GM12873 (cell line): ENCODE data around the gene ANKRD44.

Experiments used
- TF ChIP-seq, protein P1 (sequence below): IDR thresholded peaks from 2 replicates; pipeline ENCODE4 v1.5.1; 2012; ENCODE audit warnings: low read depth, mild to moderate bottlenecking, moderate library complexity, low read length, control low read depth; ENCODE audit not compliant: insufficient read depth; ENCODE audit errors: missing control alignments

The ANKRD44 gene

DNA sequence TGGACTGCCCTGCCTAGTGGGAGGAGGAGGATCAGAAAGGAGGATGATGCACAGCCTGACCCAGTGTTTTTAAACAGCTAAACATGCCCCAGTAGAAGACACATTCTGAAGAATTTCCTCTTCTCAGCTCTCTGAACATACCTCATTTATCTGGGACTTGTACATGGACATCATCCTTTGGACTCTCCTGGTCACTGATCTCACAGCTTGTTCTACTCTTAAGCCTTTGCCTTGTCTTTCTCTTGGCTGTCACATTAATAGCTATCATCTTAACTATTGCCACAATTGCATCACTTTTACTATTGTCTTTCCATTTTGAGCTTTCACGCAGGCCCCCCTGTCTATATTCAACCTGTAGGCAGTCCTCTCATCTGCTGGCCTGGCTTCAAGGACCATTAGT, 342.1 kb downstream of the ANKRD44 start:
- TF ChIP-seq, protein P1, sequence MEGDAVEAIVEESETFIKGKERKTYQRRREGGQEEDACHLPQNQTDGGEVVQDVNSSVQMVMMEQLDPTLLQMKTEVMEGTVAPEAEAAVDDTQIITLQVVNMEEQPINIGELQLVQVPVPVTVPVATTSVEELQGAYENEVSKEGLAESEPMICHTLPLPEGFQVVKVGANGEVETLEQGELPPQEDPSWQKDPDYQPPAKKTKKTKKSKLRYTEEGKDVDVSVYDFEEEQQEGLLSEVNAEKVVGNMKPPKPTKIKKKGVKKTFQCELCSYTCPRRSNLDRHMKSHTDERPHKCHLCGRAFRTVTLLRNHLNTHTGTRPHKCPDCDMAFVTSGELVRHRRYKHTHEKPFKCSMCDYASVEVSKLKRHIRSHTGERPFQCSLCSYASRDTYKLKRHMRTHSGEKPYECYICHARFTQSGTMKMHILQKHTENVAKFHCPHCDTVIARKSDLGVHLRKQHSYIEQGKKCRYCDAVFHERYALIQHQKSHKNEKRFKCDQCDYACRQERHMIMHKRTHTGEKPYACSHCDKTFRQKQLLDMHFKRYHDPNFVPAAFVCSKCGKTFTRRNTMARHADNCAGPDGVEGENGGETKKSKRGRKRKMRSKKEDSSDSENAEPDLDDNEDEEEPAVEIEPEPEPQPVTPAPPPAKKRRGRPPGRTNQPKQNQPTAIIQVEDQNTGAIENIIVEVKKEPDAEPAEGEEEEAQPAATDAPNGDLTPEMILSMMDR: no peak

DNA sequence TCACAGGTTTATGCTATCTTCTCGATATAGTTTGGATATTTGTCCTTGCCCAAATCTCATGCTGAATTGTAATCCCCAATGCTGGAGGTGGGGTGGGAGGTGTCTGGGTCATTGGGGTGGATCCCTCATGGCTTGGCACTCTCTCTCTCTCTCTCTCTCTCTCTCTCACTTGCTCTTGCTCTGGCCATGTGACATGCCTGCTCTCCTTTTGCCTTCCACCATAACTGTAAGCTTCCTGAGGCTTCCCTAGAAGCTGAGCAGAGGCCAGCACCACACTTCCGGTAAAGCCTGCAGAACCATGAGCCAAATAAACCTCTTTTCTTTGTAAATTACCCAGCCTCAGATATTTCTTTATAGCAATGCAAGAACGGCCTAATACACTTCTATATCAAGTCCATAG, 342.8 kb downstream of the ANKRD44 start:
- TF ChIP-seq, protein P1: no peak

DNA sequence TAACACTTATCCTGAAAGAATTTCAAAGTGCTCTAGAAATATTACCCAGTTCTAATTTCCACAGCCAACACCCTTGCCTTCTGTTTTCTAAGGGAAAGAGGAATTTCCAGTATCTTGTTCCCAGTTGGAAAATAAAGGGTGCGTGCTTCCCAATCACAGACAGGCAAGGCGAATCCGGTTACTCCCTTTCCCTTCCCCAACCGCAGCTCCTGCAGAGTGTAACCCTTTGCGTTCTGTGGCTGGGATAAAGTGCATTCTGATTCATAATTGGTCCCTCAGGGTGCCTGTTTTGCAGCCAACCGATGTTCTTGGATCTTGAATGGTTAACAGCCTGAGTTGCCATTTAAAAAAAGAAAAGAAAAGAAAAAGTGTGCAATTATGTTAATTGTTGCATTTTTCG, 343.5 kb downstream of the ANKRD44 start:
- TF ChIP-seq, protein P1: no peak

DNA sequence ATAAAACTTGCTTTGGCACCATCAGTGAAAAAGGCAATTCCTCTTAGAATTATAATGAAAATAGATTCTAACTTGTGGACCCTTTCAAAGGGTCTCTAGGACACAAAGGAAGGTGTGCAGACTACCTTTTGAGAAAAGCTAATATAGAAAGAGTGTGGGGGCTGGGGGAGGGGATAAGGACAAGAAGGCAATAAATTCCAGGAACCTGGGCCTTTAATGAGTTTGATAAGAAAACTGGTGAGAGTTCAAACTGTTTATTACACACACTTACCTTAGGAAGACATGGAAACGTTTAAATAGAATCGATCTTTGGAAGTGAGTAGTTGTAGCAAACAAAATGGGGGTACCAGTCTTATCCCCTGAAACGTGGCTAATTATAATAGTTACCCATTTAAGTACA, 344.5 kb downstream of the ANKRD44 start:
- TF ChIP-seq, protein P1: no peak

DNA sequence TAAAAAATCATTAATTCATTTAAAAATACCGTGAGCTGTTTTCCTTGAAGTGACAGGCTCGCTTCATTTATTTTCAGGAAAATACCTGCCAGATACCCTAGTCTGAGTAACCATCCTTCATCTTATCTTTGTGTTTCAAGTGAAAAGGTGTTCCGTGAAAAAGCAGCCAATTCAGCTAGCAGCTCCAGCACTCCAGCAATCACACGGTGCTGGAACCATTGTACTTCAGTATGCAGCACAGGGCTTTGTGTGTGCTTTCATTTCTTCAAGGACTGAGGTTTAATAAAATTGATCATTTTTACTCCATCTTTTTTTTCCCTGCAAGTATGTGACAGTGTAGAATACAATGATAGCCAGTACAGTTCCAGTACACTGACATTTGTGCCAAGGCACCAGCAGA, 344.9 kb downstream of the ANKRD44 start:
- TF ChIP-seq, protein P1: no peak

DNA sequence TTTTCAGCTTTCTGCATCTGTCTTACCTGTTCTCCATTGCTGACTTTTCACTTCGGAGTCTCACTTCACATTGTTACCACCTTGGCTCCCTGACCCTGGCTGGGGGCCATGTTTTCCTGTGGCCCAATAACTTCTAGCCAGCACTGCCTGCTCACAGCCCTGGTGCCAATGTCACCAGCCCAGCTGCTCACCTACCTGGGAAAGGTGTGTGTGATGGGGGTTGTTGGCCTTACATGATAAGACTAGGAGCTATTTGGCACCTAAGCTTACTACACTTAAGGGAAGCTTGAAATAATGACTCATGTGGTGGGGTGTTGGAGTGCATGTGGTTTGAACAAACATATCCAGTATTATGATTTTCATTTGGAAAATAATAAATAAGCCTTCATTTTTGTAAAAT, 346.6 kb downstream of the ANKRD44 start:
- TF ChIP-seq, protein P1: no peak

DNA sequence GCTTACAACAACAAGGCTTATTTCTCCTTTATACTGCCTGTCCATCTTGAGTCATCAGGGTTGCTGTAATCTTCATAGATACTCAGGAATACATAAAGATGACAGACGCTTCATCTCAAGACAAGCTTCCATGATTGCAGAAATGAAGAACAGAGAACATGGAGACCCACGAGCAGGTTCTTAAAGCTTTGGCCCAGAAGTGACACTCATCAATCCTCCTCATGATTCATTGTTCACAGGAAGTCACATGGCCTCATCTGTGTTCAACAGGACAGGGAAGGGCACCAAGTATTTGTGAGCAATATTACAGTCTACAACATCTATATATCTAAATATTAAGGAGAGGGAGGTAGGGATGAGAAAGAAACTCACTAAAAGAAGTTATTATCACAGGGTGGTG, 347.5 kb downstream of the ANKRD44 start:
- TF ChIP-seq, protein P1: no peak
